ENCODE data around the gene LRRC55. TPM values are rescaled to one million over a fixed set of nuclear protein-coding genes. Genes with fewer than 3 reads are reported as not detected.

LRRC55 gene
- total RNA-seq (2022; extraction: Qiagen RNA extraction), result not detected in 5 replicates

GRCh38 chr11:57181678-57182305 lies at the start of gene LRRC55:
Gene LRRC55, plus strand, starts transcription at chr11:57181953. Its CDS starts 70 bp downstream, at chr11:57182023.

GRCh38 chr11:57237204-57237681 lies 55.5 kb downstream of the LRRC55 start, which contains the start of gene APLNR:
Gene APLNR, minus strand, starts transcription at chr11:57237250. Its CDS starts 246 bp downstream, at chr11:57237004.

Other genes starting within 250 kb of the LRRC55 start
- not detected in 5 replicates for gene OR5AK2, start 193.0 kb upstream of the LRRC55 start, total RNA-seq (2022; extraction: Qiagen RNA extraction)
- 0.06 to 0.07 TPM in 2 of 5 replicates, not detected in the others for gene APLNR, start 55.3 kb downstream of the LRRC55 start, total RNA-seq (2022; extraction: Qiagen RNA extraction)
- 79.9 to 91.1 TPM (median 87.9 TPM) in 5 replicates for gene TNKS1BP1, start 143.0 kb downstream of the LRRC55 start, total RNA-seq (2022; extraction: Qiagen RNA extraction)
- gene SSRP1, start 153.9 kb downstream of the LRRC55 start, total RNA-seq (2022; extraction: Qiagen RNA extraction), result 199 to 265 TPM (median 217 TPM) in 5 replicates
- gene P2RX3, start 156.4 kb downstream of the LRRC55 start, total RNA-seq (2022; extraction: Qiagen RNA extraction), result 0.07 to 0.32 TPM (median 0.23 TPM) in 5 replicates
- not detected in 5 replicates for gene PRG3, start 199.2 kb downstream of the LRRC55 start, total RNA-seq (2022; extraction: Qiagen RNA extraction)
- 0.08 TPM in 1 of 5 replicates, not detected in the others for gene PRG2, start 208.7 kb downstream of the LRRC55 start, total RNA-seq (2022; extraction: Qiagen RNA extraction)
- 0.33 to 0.85 TPM (median 0.53 TPM) in 5 replicates for gene SLC43A3, start 245.2 kb downstream of the LRRC55 start, total RNA-seq (2022; extraction: Qiagen RNA extraction)